OCI-LY7 (cell line): Measurements from ENCODE around the gene SLC25A22. TPM values are rescaled to one million over a fixed set of nuclear protein-coding genes. Genes with fewer than 3 reads are reported as not detected.

ENCODE experiments used
- BruUV-seq: library from RNA; stranded (reverse); fragments of 400-500 nt; replicated peaks from 2 replicates; lab custom pipeline; 2021; lab: Mats Ljungman, UMichigan
- CTCF ChIA-PET: fragments of 300-600 bp; sonication (Branson Sonifier 250); formaldehyde crosslinking; loops from one replicate; lab custom pipeline; 2022; ENCODE audit warnings: antibody characterized with exemption; ENCODE audit not compliant: unreplicated experiment; lab: Charles Lee
- POLR2A ChIA-PET: fragments of 300-600 bp; sonication (Branson Sonifier 250); formaldehyde crosslinking; loops from one replicate; lab custom pipeline; 2022; ENCODE audit warnings: antibody characterized with exemption; lab: Charles Lee
- DNase-seq: peaks from one replicate; pipeline ENCODE4 v3.0.0-alpha.2; 2015; ENCODE audit warnings: low spot score
- H2AFZ ChIP-seq: fragments of 200-600 bp; sonication (generic), shearing (Covaris generic); 2 replicates; pipeline ENCODE4 v1.6.1; 2014; ENCODE audit warnings: mild to moderate bottlenecking, antibody characterized with exemption, low read length, moderate library complexity
- H3K27ac ChIP-seq: fragments of 200-600 bp; sonication (generic); 2 replicates; pipeline ENCODE4 v1.5.1; 2014; ENCODE audit warnings: mixed run types, low read depth, mild to moderate bottlenecking, moderate library complexity, low read length, inconsistent platforms; ENCODE audit not compliant: poor library complexity, severe bottlenecking
- H3K36me3 ChIP-seq: fragments of 200-600 bp; sonication (generic); 2 replicates; pipeline ENCODE4 v1.6.1; 2014; ENCODE audit warnings: mild to moderate bottlenecking, antibody characterized with exemption, low read length, moderate library complexity, mixed read lengths; ENCODE audit not compliant: insufficient read depth
- H3K4me1 ChIP-seq: fragments of 200-600 bp; sonication (generic); 2 replicates; pipeline ENCODE4 v1.5.1; 2014; ENCODE audit warnings: mild to moderate bottlenecking, low read length; ENCODE audit not compliant: insufficient read depth, poor library complexity, severe bottlenecking
- H3K4me2 ChIP-seq: fragments of 200-600 bp; sonication (generic); 2 replicates; pipeline ENCODE4 v1.6.1; 2014; ENCODE audit warnings: mild to moderate bottlenecking, low read length
- H3K4me3 ChIP-seq: fragments of 200-600 bp; sonication (generic); 2 replicates; pipeline ENCODE4 v1.5.1; 2014; ENCODE audit warnings: mild to moderate bottlenecking, low read depth, low read length; ENCODE audit not compliant: poor library complexity, severe bottlenecking
- H3K79me2 ChIP-seq: fragments of 200-600 bp; sonication (generic); 2 replicates; pipeline ENCODE4 v1.6.1; 2016; ENCODE audit warnings: low read depth, mild to moderate bottlenecking, low read length, moderate library complexity, mixed read lengths; ENCODE audit not compliant: insufficient read depth
- H3K9me2 ChIP-seq: fragments of 200-600 bp; sonication (generic); 2 replicates; pipeline ENCODE4 v1.6.1; 2016; ENCODE audit warnings: mild to moderate bottlenecking, low read length, mixed read lengths; ENCODE audit not compliant: insufficient read depth
- H3K9me3 ChIP-seq: fragments of 200-600 bp; sonication (generic); 2 replicates; pipeline ENCODE4 v1.6.1; 2014; ENCODE audit warnings: mild to moderate bottlenecking, mixed run types, low read length, mixed read lengths
- H4K20me1 ChIP-seq: fragments of 200-600 bp; sonication (generic); 2 replicates; pipeline ENCODE4 v1.6.1; 2014; ENCODE audit warnings: mild to moderate bottlenecking, antibody characterized with exemption, low read length, moderate library complexity, mixed read lengths; ENCODE audit not compliant: insufficient read depth
- CTCF ChIP-seq: fragments of 200-600 bp; sonication (generic); conservative IDR thresholded peaks from 2 replicates; pipeline ENCODE4 v1.5.1; 2014; ENCODE audit warnings: mild to moderate bottlenecking, antibody characterized with exemption, low read length, moderate library complexity, mixed read lengths
- EZH2phosphoT487 ChIP-seq: fragments of 200-600 bp; sonication (generic); IDR thresholded peaks from 2 replicates; pipeline ENCODE4 v1.6.1; 2018; ENCODE audit warnings: low read depth, borderline replicate concordance, mild to moderate bottlenecking, mixed run types, antibody characterized with exemption, low read length, moderate library complexity, mixed read lengths
- intact Hi-C: fragments of 100-400 bp; cut with micrococcal nuclease; formaldehyde crosslinking; loops from one replicate; pipeline ENCODE4 v1.10.0; 2022; ENCODE audit not compliant: unreplicated experiment
- total RNA-seq, 2 experiments: library from RNA; depleted of rRNA in 1 of 2; stranded (reverse); fragments of >200 nt in 1 of 2; shearing (Covaris generic) in 1 of 2; gene quantifications; 2 replicates each; pipeline ENCODE4 v1.2.3, GENCODE V29; 2014 to 2022

SLC25A22 gene
- total RNA-seq, 2 experiments from 2014 or later, result 30.8 to 50.9 TPM

GRCh38 chr11:833114-833791, 35.2 kb upstream of the SLC25A22 start:
- Histone ChIP-seq H3K9me3 (no peaks in the 10 kb centered on the region), H3K4me2 (no peak overlapping the region), H3K4me1 (peaks cover 19% of the 10 kb centered on the region), H3K4me3 (no peak overlapping the region), H4K20me1 (0 out of 2 replicates have a peak, but pooled peaks cover 3% of the 10 kb centered on the region), H3K9me2 (no peaks in the 10 kb centered on the region), H3K79me2 (no peaks in the 10 kb centered on the region), H3K36me3 (peaks cover 8% of the 10 kb centered on the region; the same call in 1 of the 2 replicates), H3K27ac (no peak overlapping the region), H2AFZ (no peak overlapping the region)
- intact Hi-C loops, result no loop called here
- no TSS peak for BruUV-seq
- no peak for DNase-seq
- ChIA-PET POLR2A (no interaction called here), CTCF (no interaction called here)
- TF ChIP-seq CTCF (no peak), EZH2phosphoT487 (no peak)

GRCh38 chr11:832529-833113, 34.5 kb upstream of the SLC25A22 start, which contains the start of gene CD151:
CD151 (plus strand) TSS chr11:832952; CDS start chr11:836070, 3,118 bp downstream.
- no peak within 1 kb of the TSS for H3K27ac ChIP-seq
- TF ChIP-seq CTCF, result no peak
- TF ChIP-seq EZH2phosphoT487, result no peak
- no peak within 1 kb of the TSS; the same call in 1 of the 2 replicates for H3K4me2 ChIP-seq
- H3K4me1 ChIP-seq, result peaks cover 23% of the 10 kb centered on the region
- no peak for DNase-seq
- ChIA-PET POLR2A (no interaction called here), CTCF (no interaction called here)
- H4K20me1 ChIP-seq, result 0 out of 2 replicates have a peak, but pooled peaks cover 3% of the 10 kb centered on the region
- no peak within 1 kb of the TSS for H3K4me3 ChIP-seq
- H3K9me3 ChIP-seq, result no peaks in the 10 kb centered on the region
- no peak within 1 kb of the TSS for H2AFZ ChIP-seq
- intact Hi-C loops, result no loop called here
- no peaks in the 10 kb centered on the region for H3K9me2 ChIP-seq
- peaks cover 3% of the 10 kb centered on the region; the same call in 1 of the 2 replicates for H3K36me3 ChIP-seq
- no TSS peak for BruUV-seq
- H3K79me2 ChIP-seq, result no peaks in the 10 kb centered on the region
